GM12878 (cell line): Measurements from ENCODE around the gene PI4KA. TPM values are rescaled to one million over a fixed set of nuclear protein-coding genes. Genes with fewer than 3 reads are reported as not detected.

Experiments
- ATAC-seq: fragments of 200-7000 bp; cut with Tn5 transposase; 3 replicates; pipeline ENCODE4 v1.9.1; 2020; ENCODE audit warnings: mild to moderate bottlenecking, moderate library complexity
- BruUV-seq: library from RNA; stranded (reverse); fragments of 400-500 nt; replicated peaks from 2 replicates; lab custom pipeline; 2021; lab: Mats Ljungman, UMichigan
- CTCF ChIA-PET: fragments of 300-600 bp; sonication (Branson Sonifier 250); formaldehyde crosslinking; extraction: SDS; loops from one replicate; lab custom pipeline; 2021; ENCODE audit warnings: inconsistent platforms; lab: Yijun Ruan, JAX
- POLR2A ChIA-PET: fragments of 350-600 bp; formaldehyde crosslinking; extraction: SDS; loops from one replicate; lab custom pipeline; 2021; ENCODE audit warnings: inconsistent platforms; lab: Charles Lee
- RAD21 ChIA-PET: fragments of 300-600 bp; sonication (Branson Sonifier 250); formaldehyde crosslinking; loops from one replicate; lab custom pipeline; 2023; ENCODE audit warnings: antibody characterized with exemption; ENCODE audit not compliant: unreplicated experiment; lab: Charles Lee
- SMC1A ChIA-PET: fragments of 300-600 bp; sonication (Branson Sonifier 250); formaldehyde crosslinking; loops from one replicate; lab custom pipeline; 2023; ENCODE audit not compliant: unreplicated experiment, uncharacterized antibody; lab: Charles Lee
- DNase-seq: peaks from one replicate; pipeline ENCODE4 v3.0.0-alpha.2; 2011; ENCODE audit warnings: low read depth, low spot score
- FAIRE-seq: peaks from 3 replicates; lab custom pipeline; 2011; peaks lifted over from hg19 to GRCh38; lab: Jason Lieb, UNC
- H2AFZ ChIP-seq: 2 replicates; pipeline ENCODE4 v1.6.0; 2011; ENCODE audit warnings: low read depth, low read length, control low read depth; ENCODE audit not compliant: control insufficient read depth
- H3K27ac ChIP-seq: 2 replicates; pipeline ENCODE4 v1.5.1; 2011; ENCODE audit warnings: control low read depth; ENCODE audit not compliant: control insufficient read depth, insufficient read depth
- H3K27me3 ChIP-seq, 2 experiments: replicated peaks in 1 of 2; 2 replicates each; pipeline versions ENCODE4 v1.6.0 to v1.6.1; 2011; ENCODE audit warnings: low read length in 1 of 2; ENCODE audit not compliant: control insufficient read depth in 2 of 2, insufficient read depth in 2 of 2
- H3K36me3 ChIP-seq, 2 experiments: 2 replicates each; pipeline ENCODE4 v1.5.1; 2011; ENCODE audit warnings: low read length in 1 of 2; ENCODE audit not compliant: control insufficient read depth in 2 of 2, insufficient read depth in 2 of 2
- H3K4me1 ChIP-seq: 2 replicates; pipeline ENCODE4 v1.6.1; 2011; ENCODE audit warnings: mild to moderate bottlenecking, low read length, moderate library complexity, mixed read lengths; ENCODE audit not compliant: control insufficient read depth, insufficient read depth
- H3K4me2 ChIP-seq: 2 replicates; pipeline ENCODE4 v1.6.0; 2011; ENCODE audit warnings: control low read depth; ENCODE audit not compliant: control insufficient read depth, insufficient read depth
- H3K4me3 ChIP-seq: fragments of 200-600 bp; sonication (generic); 2 replicates; pipeline ENCODE4 v1.5.1; 2016
- H3K79me2 ChIP-seq: 2 replicates; pipeline ENCODE4 v1.6.0; 2011; ENCODE audit warnings: low read length; ENCODE audit not compliant: control insufficient read depth, insufficient read depth
- H3K9ac ChIP-seq: 2 replicates; pipeline ENCODE4 v1.8.0; 2011; ENCODE audit warnings: low read length, control low read depth, mixed read lengths; ENCODE audit not compliant: control insufficient read depth, insufficient read depth
- H3K9me3 ChIP-seq: replicated peaks from 3 replicates; pipeline ENCODE4 v1.5.1; 2011; ENCODE audit warnings: mild to moderate bottlenecking, low read length; ENCODE audit not compliant: control insufficient read depth, insufficient read depth
- H4K20me1 ChIP-seq: 2 replicates; pipeline ENCODE4 v1.6.0; 2011; ENCODE audit not compliant: control insufficient read depth, insufficient read depth
- DPF2 ChIP-seq: fragments of 450-650 bp; IDR thresholded peaks from 2 replicates; pipeline ENCODE4 v1.6.1; 2017; ENCODE audit warnings: mild to moderate bottlenecking
- ETV6 ChIP-seq, 2 experiments: fragments of 450-650 bp in 1 of 2; IDR thresholded peaks in 1 of 2; conservative IDR thresholded peaks in 1 of 2; 2 replicates each; pipeline ENCODE4 v1.6.1; 2014; ENCODE audit warnings: antibody characterized with exemption in 1 of 2, borderline replicate concordance in 1 of 2, low read depth in 1 of 2, mild to moderate bottlenecking in 1 of 2, moderate library complexity in 1 of 2
- HDGF ChIP-seq: fragments of 450-650 bp; IDR thresholded peaks from 2 replicates; pipeline ENCODE4 v1.6.1; 2016; ENCODE audit warnings: antibody characterized with exemption
- MXI1 ChIP-seq: fragments of 150-350 bp; IDR thresholded peaks from 2 replicates; pipeline ENCODE4 v1.6.1; 2011; ENCODE audit warnings: low read depth, mild to moderate bottlenecking, inconsistent platforms, low read length, improper control_type of control experiment
- NFXL1 ChIP-seq: fragments of 450-650 bp; IDR thresholded peaks from 2 replicates; pipeline ENCODE4 v1.6.1; 2017; ENCODE audit warnings: antibody characterized with exemption, mild to moderate bottlenecking, borderline replicate concordance
- SUPT20H ChIP-seq: IDR thresholded peaks from 2 replicates; pipeline ENCODE4 v1.6.1; 2011; ENCODE audit warnings: low read depth, mild to moderate bottlenecking, low read length, moderate library complexity, borderline replicate concordance; ENCODE audit not compliant: control insufficient read depth
- TAF1 ChIP-seq: IDR thresholded peaks from 2 replicates; pipeline ENCODE4 v1.6.1; 2011; ENCODE audit warnings: mild to moderate bottlenecking, low read depth, low read length, borderline replicate concordance
- ZBED1 ChIP-seq: IDR thresholded peaks from 2 replicates; pipeline ENCODE4 v1.6.1; 2016; ENCODE audit warnings: borderline replicate concordance
- ZNF207 ChIP-seq: fragments of 450-650 bp; IDR thresholded peaks from 2 replicates; pipeline ENCODE4 v1.6.1; 2014; ENCODE audit warnings: antibody characterized with exemption, mild to moderate bottlenecking, borderline replicate concordance
- ZNF622 ChIP-seq: fragments of 450-650 bp; IDR thresholded peaks from 2 replicates; pipeline ENCODE4 v1.6.1; 2017; ENCODE audit warnings: mild to moderate bottlenecking, inconsistent platforms
- WGBS: methylation state at CpG from one replicate; pipeline ENCODE4 v1.1.6; 2016; ENCODE audit warnings: low lambda C conversion rate; ENCODE audit not compliant: insufficient replicate concordance, insufficient coverage; ENCODE audit errors: missing lambda C conversion rate; 5-methylcytosine and 5-hydroxymethylcytosine counted together
- in situ Hi-C: fragments of 300-500 bp; cut with MboI; formaldehyde crosslinking; loops from 9 replicates; pipeline ENCODE4 v1.14.3; 2018; ENCODE audit warnings: mixed read lengths
- intact Hi-C: fragments of 100-400 bp; cut with micrococcal nuclease; formaldehyde crosslinking; loops from one replicate; pipeline ENCODE4 v1.14.2; 2022; ENCODE audit not compliant: unreplicated experiment
- polyA plus RNA-seq, 11 experiments: library from polyadenylated mRNA; depleted of rRNA in 4 of 11; unstranded in 6 of 11; stranded (reverse) in 5 of 11; fragments of >200 nt; fragmentation: Nextera tagmentation in 4 of 11; fragmentation: Illumina TruSeq in 1 of 11; extraction: Ambion mirVana in 4 of 11; extraction: Trizol in 1 of 11; gene quantifications; 1 replicate in 1 of 11; 2 replicates in 10 of 11; pipeline versions ENCODE4 v1.2.1 to v1.2.3, GENCODE V29; 2011 to 2016; ENCODE audit warnings: inconsistent platforms in 2 of 11, missing spikeins in 2 of 11, low read depth in 1 of 11
- total RNA-seq, 4 experiments: library from RNA; depleted of rRNA in 3 of 4; stranded (reverse); fragments of >200 nt in 3 of 4; fragmentation: Illumina TruSeq in 1 of 4; extraction: Trizol in 1 of 4; gene quantifications; 2 replicates each; pipeline versions ENCODE4 v1.2.1 to v1.2.3, GENCODE V29; 2013 to 2021
- TF ChIP-seq, protein P1 (sequence below): IDR thresholded peaks from 2 replicates; pipeline ENCODE4 v1.6.1; 2011; ENCODE audit warnings: borderline replicate concordance, low read depth, mild to moderate bottlenecking, moderate library complexity, low read length; ENCODE audit not compliant: insufficient read depth, poor library complexity, severe bottlenecking

PI4KA gene
- total and polyA plus RNA-seq, 10 of the 15 experiments (the other 5 are each of a cell fraction or from before 2014, with no cell fraction given), result 4.2 to 78.4 (median 42.1) TPM

DNA sequence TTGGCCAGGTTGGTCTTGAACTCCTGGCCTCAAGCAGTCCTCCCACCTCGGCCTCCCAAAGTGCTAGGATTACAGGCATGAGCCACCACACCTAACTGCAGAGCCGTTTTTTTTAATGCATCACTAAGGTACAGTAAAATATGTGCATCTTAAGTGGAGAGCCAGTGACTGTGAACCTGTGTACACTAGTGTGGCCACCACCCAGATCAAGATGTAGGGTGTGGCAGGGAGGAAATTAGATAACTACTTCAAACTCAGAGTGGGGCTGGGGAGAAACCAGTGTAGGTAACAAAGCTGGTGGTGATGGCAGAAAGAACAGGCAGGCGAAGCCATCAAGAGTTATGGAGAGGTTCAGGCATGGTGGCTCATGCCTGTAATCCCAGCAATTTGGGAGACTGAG is 14.6 kb upstream of the PI4KA start:
- no peak overlapping the region for H2AFZ ChIP-seq
- DNase-seq (no peak), ATAC-seq (no peak), FAIRE-seq (no peak)
- 78% methylated on average over 3 of the region's 3 CpGs for WGBS
- H3K79me2 ChIP-seq, result no peaks in the 10 kb centered on the region
- H3K4me3 ChIP-seq, result no peak overlapping the region
- no peaks in the 10 kb centered on the region for H3K9me3 ChIP-seq
- in situ Hi-C loops, result no loop called here
- intact Hi-C loops, result no loop called here
- no peaks in the 10 kb centered on the region for H3K27me3 ChIP-seq
- H3K4me1 ChIP-seq, result no peaks in the 10 kb centered on the region
- ChIA-PET POLR2A (interaction anchor here (0.6 kb wide), 1 partner anchor 36 kb away, joined by 3 read pairs; no protein-coding TSS in a partner anchor), RAD21 (no interaction called here), SMC1A (interaction anchor here (1.3 kb wide), 1 partner anchor 10 kb away, joined by 3 read pairs; no protein-coding TSS in a partner anchor), CTCF (no interaction called here)
- TF ChIP-seq SUPT20H, result no peak
- TF ChIP-seq HDGF, result no peak
- no peak for TF ChIP-seq DPF2
- no peak for TF ChIP-seq ZNF622
- TF ChIP-seq, protein P1, sequence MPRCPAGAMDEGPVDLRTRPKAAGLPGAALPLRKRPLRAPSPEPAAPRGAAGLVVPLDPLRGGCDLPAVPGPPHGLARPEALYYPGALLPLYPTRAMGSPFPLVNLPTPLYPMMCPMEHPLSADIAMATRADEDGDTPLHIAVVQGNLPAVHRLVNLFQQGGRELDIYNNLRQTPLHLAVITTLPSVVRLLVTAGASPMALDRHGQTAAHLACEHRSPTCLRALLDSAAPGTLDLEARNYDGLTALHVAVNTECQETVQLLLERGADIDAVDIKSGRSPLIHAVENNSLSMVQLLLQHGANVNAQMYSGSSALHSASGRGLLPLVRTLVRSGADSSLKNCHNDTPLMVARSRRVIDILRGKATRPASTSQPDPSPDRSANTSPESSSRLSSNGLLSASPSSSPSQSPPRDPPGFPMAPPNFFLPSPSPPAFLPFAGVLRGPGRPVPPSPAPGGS, result no peak
- no peak for TF ChIP-seq ETV6 (conservative IDR thresholded peaks at IDR 0.05 in 1 of 2, IDR thresholded peaks at IDR 0.05 in 1 of 2; ENCODE audit: borderline replicate concordance in 1 of 2, low read depth in 1 of 2)
- TF ChIP-seq NFXL1, result no peak
- no peak for TF ChIP-seq ZNF207
- no peak for TF ChIP-seq MXI1
- no peak for TF ChIP-seq TAF1
- TF ChIP-seq ZBED1, result no peak
- no peak overlapping the region for H3K4me2 ChIP-seq
- no peak overlapping the region for H3K9ac ChIP-seq
- no peaks in the 10 kb centered on the region; a peak in 2 of 4 replicates for H3K36me3 ChIP-seq
- H4K20me1 ChIP-seq, result no peaks in the 10 kb centered on the region
- no peak overlapping the region for H3K27ac ChIP-seq
- no TSS peak for BruUV-seq
